D721Med (cell line): ENCODE data around the gene TBC1D5.
"Not testable (repeated sequence)": the region's sequence is repeated elsewhere in the genome, so short reads cannot be mapped to it uniquely, and the experiment has no call there.

ENCODE experiments used
- DNase-seq: peaks from one replicate; pipeline ENCODE4 v3.0.0; 2011; ENCODE audit warnings: low spot score; ENCODE audit not compliant: insufficient read length
- FAIRE-seq: peaks from 2 replicates; lab custom pipeline; 2011; peaks lifted over from hg19 to GRCh38; lab: Jason Lieb, UNC
- TF ChIP-seq, protein P1 (sequence below): IDR thresholded peaks from 2 replicates; pipeline ENCODE4 v1.5.1; 2012; ENCODE audit warnings: mild to moderate bottlenecking, control low read depth; ENCODE audit not compliant: insufficient read depth; ENCODE audit errors: missing control alignments

Gene TBC1D5

DNA sequence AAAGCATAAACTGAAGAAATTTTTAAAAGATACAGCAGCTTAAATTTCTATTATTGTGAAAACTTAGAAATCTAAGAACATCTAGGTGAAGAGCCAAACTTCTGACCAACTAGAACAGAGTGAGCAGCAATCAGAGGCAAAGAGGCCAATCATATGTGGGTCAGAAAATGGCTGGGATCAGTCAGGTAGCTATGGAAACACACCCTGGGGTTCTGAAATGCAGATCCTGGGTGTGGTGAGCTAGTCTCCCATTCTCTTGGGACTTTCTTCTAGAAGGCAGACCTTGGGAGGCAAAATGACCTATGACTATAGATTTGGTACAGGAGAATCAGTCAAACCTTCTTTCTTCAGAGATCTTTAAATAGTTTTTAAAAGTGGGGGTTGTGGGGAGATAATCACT is 385.8 kb downstream of the TBC1D5 start:
- TF ChIP-seq, protein P1, sequence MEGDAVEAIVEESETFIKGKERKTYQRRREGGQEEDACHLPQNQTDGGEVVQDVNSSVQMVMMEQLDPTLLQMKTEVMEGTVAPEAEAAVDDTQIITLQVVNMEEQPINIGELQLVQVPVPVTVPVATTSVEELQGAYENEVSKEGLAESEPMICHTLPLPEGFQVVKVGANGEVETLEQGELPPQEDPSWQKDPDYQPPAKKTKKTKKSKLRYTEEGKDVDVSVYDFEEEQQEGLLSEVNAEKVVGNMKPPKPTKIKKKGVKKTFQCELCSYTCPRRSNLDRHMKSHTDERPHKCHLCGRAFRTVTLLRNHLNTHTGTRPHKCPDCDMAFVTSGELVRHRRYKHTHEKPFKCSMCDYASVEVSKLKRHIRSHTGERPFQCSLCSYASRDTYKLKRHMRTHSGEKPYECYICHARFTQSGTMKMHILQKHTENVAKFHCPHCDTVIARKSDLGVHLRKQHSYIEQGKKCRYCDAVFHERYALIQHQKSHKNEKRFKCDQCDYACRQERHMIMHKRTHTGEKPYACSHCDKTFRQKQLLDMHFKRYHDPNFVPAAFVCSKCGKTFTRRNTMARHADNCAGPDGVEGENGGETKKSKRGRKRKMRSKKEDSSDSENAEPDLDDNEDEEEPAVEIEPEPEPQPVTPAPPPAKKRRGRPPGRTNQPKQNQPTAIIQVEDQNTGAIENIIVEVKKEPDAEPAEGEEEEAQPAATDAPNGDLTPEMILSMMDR: no peak
- FAIRE-seq (no peak), DNase-seq (no peak)

GRCh38 chr3:17355591-17355990 is 386.8 kb downstream of the TBC1D5 start:
- DNase-seq (no peak), FAIRE-seq (no peak)
- TF ChIP-seq, protein P1: no peak

- TF ChIP-seq, protein P1: no peak
- FAIRE-seq: no peak
- DNase-seq: no peak
Measured at GRCh38 chr3:17354341-17354740, 388.1 kb downstream of the TBC1D5 start.

GRCh38 chr3:17352620-17353019 is 389.8 kb downstream of the TBC1D5 start:
- DNase-seq (no peak), FAIRE-seq (no peak)
- TF ChIP-seq, protein P1: no peak

DNA sequence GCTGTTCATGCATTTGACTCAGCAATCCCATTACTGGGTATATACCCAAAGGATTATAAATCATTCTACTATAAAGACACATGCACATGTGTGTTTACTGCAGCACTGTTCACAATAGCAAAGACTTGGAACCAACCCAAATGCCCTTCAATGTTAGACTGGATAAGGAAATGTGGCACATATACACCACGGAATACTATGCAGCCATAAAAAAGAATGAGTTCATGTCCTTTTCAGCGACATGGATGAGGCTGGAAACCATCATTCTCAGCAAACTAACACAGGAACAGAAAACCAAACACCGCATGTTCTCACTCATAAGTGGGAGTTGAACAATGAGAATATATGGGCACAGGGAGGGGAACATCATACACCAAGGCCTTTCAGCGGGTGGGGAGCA is 391.2 kb downstream of the TBC1D5 start:
- DNase-seq, FAIRE-seq: not testable (repeated sequence)

DNA sequence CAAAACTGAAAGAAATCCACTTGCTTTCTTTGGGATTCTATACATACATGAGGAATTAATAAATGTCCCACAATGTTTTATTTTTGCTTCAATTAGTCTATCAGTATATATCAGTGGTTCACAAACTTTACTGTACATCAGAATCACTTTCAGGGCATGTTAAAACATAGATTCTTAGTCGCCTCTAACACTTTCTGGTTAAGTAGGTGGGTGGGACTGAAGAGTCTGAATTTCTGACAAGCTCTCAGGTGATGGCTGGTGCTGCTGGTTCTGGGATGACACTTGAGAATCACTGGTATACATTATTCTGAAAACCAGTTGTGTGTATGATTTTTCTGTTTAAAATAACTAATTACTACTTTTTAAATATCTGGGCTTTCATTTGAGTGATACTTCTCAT is 393.3 kb downstream of the TBC1D5 start:
- no peak for DNase-seq
- no peak for FAIRE-seq
- TF ChIP-seq, protein P1: no peak

DNA sequence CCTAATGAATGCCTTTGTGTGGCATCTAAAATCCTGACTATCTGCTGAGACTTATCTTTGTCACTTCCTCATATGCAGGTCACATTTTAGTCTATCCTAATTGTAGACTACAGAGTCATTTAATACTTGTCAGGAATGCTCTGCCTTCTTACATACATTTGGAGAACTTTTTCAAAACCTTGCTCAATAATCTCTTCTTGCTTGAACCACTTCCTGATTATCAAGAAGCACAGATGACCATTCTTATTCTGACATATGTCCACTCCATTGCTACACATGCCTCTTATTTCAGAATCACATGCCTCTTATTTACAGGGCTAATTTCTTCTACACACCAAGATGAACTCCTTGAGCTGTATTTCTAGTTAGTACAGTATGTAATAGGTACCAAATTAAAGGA is 400.3 kb downstream of the TBC1D5 start:
- DNase-seq (no peak), FAIRE-seq (no peak)
- TF ChIP-seq, protein P1: no peak

DNA sequence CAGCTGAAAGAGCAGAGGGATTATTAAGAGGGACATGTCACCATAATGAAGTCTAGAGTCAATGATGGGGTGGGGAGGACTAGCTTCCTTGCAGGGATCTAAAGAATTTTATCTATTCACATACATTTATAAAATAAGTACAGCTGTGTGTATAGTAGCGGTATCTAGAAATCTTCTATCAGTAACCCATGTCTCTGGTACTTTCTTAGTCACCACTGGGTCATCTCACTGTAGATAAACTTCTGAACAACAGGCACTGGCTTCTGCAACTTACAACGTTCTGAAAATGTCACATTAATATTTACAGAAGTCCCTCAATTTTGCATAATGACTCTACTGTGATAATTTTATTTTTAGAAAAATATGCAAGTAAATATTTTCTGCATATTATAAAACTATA is 401.7 kb downstream of the TBC1D5 start:
- TF ChIP-seq, protein P1: no peak
- FAIRE-seq: no peak
- no peak for DNase-seq
